ENCODE measurements around the gene AHCY. TPM values are rescaled to one million over a fixed set of nuclear protein-coding genes. Genes with fewer than 3 reads are reported as not detected.

AHCY gene
- total RNA-seq, 8 experiments from 2014 or later: 84.9 to 333 (median 101) TPM

DNA sequence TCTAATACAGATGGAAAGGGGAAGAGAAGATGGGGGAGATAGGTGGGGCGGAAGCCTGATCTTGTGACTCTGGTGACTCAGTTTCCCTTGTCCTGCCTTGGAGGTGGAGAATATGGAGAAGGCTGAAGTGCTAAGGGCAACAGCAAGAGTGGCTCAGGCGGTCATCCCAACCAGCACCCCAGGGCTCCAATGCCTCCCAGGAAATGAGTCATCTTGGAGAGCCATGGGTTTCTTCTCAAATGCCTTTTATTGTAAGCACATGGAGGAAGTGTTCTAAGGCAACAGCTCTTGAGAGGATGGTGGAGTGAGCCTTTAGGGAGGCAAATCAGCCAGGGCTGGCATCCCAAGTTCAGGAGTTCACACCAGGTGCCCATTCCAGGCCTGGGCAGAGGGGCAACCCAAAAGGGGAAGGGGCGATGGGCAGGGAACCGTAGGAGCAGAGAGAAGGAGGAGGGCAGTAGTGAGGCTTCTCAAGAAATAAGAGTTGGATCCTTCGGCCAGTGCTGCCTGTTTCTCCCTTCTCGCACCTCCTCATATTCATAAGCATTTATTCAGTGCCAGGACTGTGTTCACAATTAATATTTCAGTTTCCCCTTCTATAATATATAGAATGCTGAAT lies 13.2 kb upstream of the AHCY start:
- 75 to 100% (median 88%) methylated on average over 1 to 4 of the region's 6 CpGs; no CpG with 5 or more reads in 3 of the 10 experiments for WGBS, 10 experiments
- H3K4me1 ChIP-seq (replicated peaks in 1 of 2): peaks cover under 1 to 6% of the 10 kb centered on the region in 2 donors
- H3K4me3 ChIP-seq: no peak overlapping the region
- in situ Hi-C loops (cut with MboI; ENCODE audit: low pct_unique_long_range_greater_than_20kb in 2 of 9, low sequenced_read_pairs in 9 of 9, unreplicated experiment in 9 of 9): loop anchor here in 1 of 9 experiments (25.0 kb wide), 2 partner anchors 96 to 396 kb away; partner anchors contain the start of gene TP53INP2
- no peak overlapping the region for H3K27ac ChIP-seq
- ATAC-seq (replicated peaks in 6 of 8): no peak

- H3K4me1 ChIP-seq (replicated peaks in 1 of 2): peaks cover 4 to 11% of the 10 kb centered on the region in 2 donors
- H3K27ac ChIP-seq: no peak overlapping the region
- in situ Hi-C loops (cut with MboI; ENCODE audit: low pct_unique_long_range_greater_than_20kb in 2 of 9, low sequenced_read_pairs in 9 of 9, unreplicated experiment in 9 of 9): loop anchor here in 1 of 9 experiments (25.0 kb wide), 2 partner anchors 97 to 397 kb away; partner anchors contain the start of gene TP53INP2
- no peak overlapping the region for H3K4me3 ChIP-seq
- no peak for ATAC-seq (replicated peaks in 6 of 8)
- 69 to 100% (median 83%) methylated on average over 1 to 3 of the region's 3 CpGs; no CpG with 5 or more reads in 3 of the 10 experiments for WGBS, 10 experiments
Measured at GRCh38 chr20:34315236-34315635, 12.1 kb upstream of the AHCY start.

DNA sequence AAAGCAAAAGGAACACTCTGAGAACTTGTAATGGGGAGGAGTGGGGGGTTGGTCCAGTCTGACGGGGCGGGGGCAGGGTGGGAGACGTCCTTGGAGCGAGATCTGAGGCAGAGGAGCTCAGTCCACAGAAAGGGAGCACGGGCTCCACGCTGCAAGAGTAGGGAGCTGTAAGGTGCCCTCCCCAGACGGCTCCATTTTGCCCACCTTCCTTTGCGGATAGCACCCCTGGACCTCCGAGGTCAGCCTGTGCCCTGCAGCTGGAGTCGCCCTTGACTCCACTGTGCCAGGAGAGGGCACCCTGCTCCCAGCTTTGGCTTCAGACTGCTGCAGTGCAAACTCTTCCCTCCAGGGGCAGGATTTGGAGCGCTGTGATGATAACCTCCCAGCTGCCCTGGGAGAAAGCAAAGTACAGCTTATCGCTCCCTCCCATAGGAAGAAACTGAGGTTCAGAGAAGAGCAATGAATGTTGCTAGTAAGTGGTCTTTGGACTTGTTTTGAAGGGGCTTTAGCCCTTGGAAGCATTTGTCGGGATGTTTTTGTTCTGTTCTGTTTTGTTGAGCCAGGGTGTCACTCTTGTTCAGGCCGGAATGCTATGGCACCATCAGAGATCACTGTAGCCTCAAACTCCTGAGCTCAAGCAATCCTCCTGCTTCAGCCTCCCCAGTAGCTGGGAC lies 9.5 kb upstream of the AHCY start:
- ATAC-seq (replicated peaks in 6 of 8): peak; percentile 90 to 99 (median 95)
- in situ Hi-C loops (cut with MboI; ENCODE audit: low pct_unique_long_range_greater_than_20kb in 2 of 9, low sequenced_read_pairs in 9 of 9, unreplicated experiment in 9 of 9): loop anchor here in 1 of 9 experiments (25.0 kb wide), 2 partner anchors 100 to 400 kb away; partner anchors contain the start of gene TP53INP2
- WGBS, 10 experiments: 0 to 100% (median 10%) methylated on average over 1 to 7 of the region's 14 CpGs; no CpG with 5 or more reads in 3 of the 10 experiments
- Histone ChIP-seq H3K27ac (no peak overlapping the region), H3K4me3 (no peak overlapping the region), H3K4me1 (replicated peaks in 1 of 2) (peaks cover 4 to 11% of the 10 kb centered on the region in 2 donors)

- ATAC-seq (replicated peaks in 6 of 8): peak in 7 of 8 experiments; percentile 23 to 63 (median 44)
- Histone ChIP-seq H3K4me3 (no peak overlapping the region), H3K27ac (no peak overlapping the region), H3K4me1 (replicated peaks in 1 of 2) (peaks cover 4 to 11% of the 10 kb centered on the region in 2 donors)
- WGBS, 10 experiments: 0 to 65% (median 14%) methylated on average over 2 to 4 of the region's 11 CpGs; no CpG with 5 or more reads in 4 of the 10 experiments
- in situ Hi-C loops (cut with MboI; ENCODE audit: low pct_unique_long_range_greater_than_20kb in 2 of 9, low sequenced_read_pairs in 9 of 9, unreplicated experiment in 9 of 9): loop anchor here in 1 of 9 experiments (25.0 kb wide), 2 partner anchors 100 to 400 kb away; partner anchors contain the start of gene TP53INP2
Measured at GRCh38 chr20:34312024-34312460, 8.9 kb upstream of the AHCY start.

DNA sequence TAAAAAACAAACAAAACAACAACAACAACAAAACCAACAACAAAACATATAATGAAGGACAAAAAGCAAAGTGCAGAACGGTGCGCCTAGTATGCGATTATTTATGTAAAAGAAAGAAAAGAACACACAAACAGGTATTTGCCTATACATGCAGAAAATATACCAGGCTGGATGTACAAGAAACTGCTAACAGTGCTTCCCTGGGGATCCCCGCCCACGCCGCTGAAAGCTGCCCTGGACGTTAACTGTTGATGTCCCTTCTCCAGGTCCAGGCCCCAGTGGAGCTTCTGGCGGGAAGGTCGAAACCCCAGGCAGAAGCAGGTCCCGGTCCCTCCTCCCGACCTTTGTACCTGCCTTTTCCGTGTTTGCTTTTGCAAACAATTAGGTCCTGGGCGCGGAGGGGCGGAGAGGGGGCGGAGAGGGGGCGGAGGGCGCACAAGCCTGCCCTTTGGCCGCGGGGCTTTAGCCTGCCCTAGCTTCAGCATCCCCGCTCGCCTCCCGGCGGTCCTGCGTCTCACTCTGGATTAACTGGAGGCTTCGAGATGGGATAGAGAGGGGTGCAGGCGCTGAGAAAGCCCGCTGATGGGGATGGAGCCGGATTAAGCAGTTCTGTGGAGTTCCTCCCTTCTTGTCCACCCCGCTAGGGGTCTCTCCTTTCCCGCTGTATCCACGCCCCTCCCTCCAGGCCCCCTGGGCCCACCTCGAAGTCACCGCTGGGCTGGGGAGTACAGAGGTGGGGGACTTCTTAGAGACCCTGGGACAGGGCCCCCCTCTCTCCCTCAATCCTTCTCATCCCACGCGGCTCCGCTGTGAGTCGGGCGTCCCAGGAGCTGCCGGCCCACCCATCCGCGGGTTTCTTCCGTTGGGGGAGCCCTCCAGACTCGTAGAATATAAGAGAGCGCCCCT lies 8.2 kb upstream of the AHCY start:
- in situ Hi-C loops (cut with MboI; ENCODE audit: low pct_unique_long_range_greater_than_20kb in 2 of 9, low sequenced_read_pairs in 9 of 9, unreplicated experiment in 9 of 9): loop anchor here in 1 of 9 experiments (25.0 kb wide), 2 partner anchors 101 to 401 kb away; partner anchors contain the start of gene TP53INP2
- Histone ChIP-seq H3K4me3 (peak overlapping the region in 2 of 5 donors; percentile 1 to 2), H3K4me1 (replicated peaks in 1 of 2) (peaks cover 4 to 11% of the 10 kb centered on the region in 2 donors), H3K27ac (no peak overlapping the region)
- ATAC-seq (replicated peaks in 6 of 8): peak; percentile 4 to 53 (median 38)
- 17 to 95% (median 39%) methylated on average over 3 to 15 of the region's 45 CpGs; no CpG with 5 or more reads in 3 of the 10 experiments for WGBS, 10 experiments

GRCh38 chr20:34310481-34311117 lies 7.4 kb upstream of the AHCY start:
- WGBS, 10 experiments: 50 to 100% (median 86%) methylated on average over 2 to 17 of the region's 19 CpGs
- Histone ChIP-seq H3K4me1 (replicated peaks in 1 of 2) (peaks cover 4 to 11% of the 10 kb centered on the region in 2 donors), H3K27ac (no peak overlapping the region), H3K4me3 (no peak overlapping the region)
- in situ Hi-C loops (cut with MboI; ENCODE audit: low pct_unique_long_range_greater_than_20kb in 2 of 9, low sequenced_read_pairs in 9 of 9, unreplicated experiment in 9 of 9): loop anchor here in 1 of 9 experiments (25.0 kb wide), 2 partner anchors 102 to 402 kb away; partner anchors contain the start of gene TP53INP2
- no peak for ATAC-seq (replicated peaks in 6 of 8)

- Histone ChIP-seq H3K4me3 (no peak overlapping the region), H3K27ac (no peak overlapping the region), H3K4me1 (replicated peaks in 1 of 2) (peaks cover 4 to 11% of the 10 kb centered on the region in 2 donors)
- WGBS, 10 experiments: 80 to 100% (median 95%) methylated on average over 1 to 3 of the region's 3 CpGs; no CpG with 5 or more reads in 4 of the 10 experiments
- in situ Hi-C loops (cut with MboI; ENCODE audit: low pct_unique_long_range_greater_than_20kb in 2 of 9, low sequenced_read_pairs in 9 of 9, unreplicated experiment in 9 of 9): loop anchor here in 1 of 9 experiments (25.0 kb wide), 2 partner anchors 103 to 403 kb away; partner anchors contain the start of gene TP53INP2
- no peak for ATAC-seq (replicated peaks in 6 of 8)
Measured at GRCh38 chr20:34309691-34310090, 6.5 kb upstream of the AHCY start.

GRCh38 chr20:34305333-34306230 lies 2.4 kb upstream of the AHCY start:
- H3K4me3 ChIP-seq: no peak overlapping the region
- in situ Hi-C loops (cut with MboI; ENCODE audit: low pct_unique_long_range_greater_than_20kb in 2 of 9, low sequenced_read_pairs in 9 of 9, unreplicated experiment in 9 of 9): loop anchor here in 1 of 9 experiments (25.0 kb wide), 2 partner anchors 107 to 407 kb away; partner anchors contain the start of gene TP53INP2
- no peak for ATAC-seq (replicated peaks in 6 of 8)
- H3K4me1 ChIP-seq (replicated peaks in 1 of 2): peaks cover 15 to 16% of the 10 kb centered on the region in 2 donors
- 73 to 100% (median 87%) methylated on average over 1 to 17 of the region's 19 CpGs for WGBS, 10 experiments
- H3K27ac ChIP-seq: no peak overlapping the region

DNA sequence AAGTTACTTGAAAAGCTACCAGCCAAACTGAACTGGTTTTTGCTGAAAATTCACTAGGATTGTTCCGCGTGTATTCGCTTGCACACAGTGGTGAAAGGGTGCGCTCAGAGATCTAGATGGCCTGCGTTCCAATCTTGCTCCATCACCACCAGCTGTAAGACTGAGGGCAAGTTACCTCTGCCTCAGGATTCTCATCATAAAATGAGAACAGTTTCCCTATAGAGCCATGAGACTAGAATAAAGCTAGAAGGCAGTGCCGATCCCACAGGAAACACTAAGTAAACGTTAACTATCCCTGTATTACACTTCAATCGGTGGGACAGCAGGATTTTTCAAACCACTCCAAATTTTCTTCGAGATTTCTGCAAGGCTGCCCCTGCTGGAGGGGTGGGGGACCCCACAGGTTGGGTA lies 838 bp downstream of the AHCY start:
- 0 to 32% (median 18%) methylated on average over 1 to 9 of the region's 9 CpGs; no CpG with 5 or more reads in 2 of the 10 experiments for WGBS, 10 experiments
- Histone ChIP-seq H3K27ac (peak overlapping the region; percentile 86 to 92), H3K4me3 (peak overlapping the region; percentile 72 to 90 (median 84)), H3K4me1 (replicated peaks in 1 of 2) (peaks cover 15 to 19% of the 10 kb centered on the region in 2 donors)
- in situ Hi-C loops (cut with MboI; ENCODE audit: low pct_unique_long_range_greater_than_20kb in 2 of 9, low sequenced_read_pairs in 9 of 9, unreplicated experiment in 9 of 9): loop anchor here in 1 of 9 experiments (25.0 kb wide), 2 partner anchors 110 to 410 kb away; partner anchors contain the start of gene TP53INP2
- ATAC-seq (replicated peaks in 6 of 8): peak in 2 of 8 experiments; percentile 0 to 2

- H3K4me3 ChIP-seq: peak overlapping the region; percentile 72 to 90 (median 84)
- in situ Hi-C loops (cut with MboI; ENCODE audit: low pct_unique_long_range_greater_than_20kb in 2 of 9, low sequenced_read_pairs in 9 of 9, unreplicated experiment in 9 of 9): loop anchor here in 1 of 9 experiments (25.0 kb wide), 2 partner anchors 111 to 411 kb away; partner anchors contain the start of gene TP53INP2
Measured at GRCh38 chr20:34301587-34302311, 1.4 kb downstream of the AHCY start.

More at GRCh38 chr20:34301587-34302311, 1.4 kb downstream of the AHCY start:
- peak overlapping the region in 1 of 2 donors; percentile 92 for H3K27ac ChIP-seq
- ATAC-seq (replicated peaks in 6 of 8): no peak
- WGBS, 10 experiments: 59 to 100% (median 88%) methylated on average over 2 to 9 of the region's 17 CpGs; no CpG with 5 or more reads in 1 of the 10 experiments
- peaks cover 15 to 19% of the 10 kb centered on the region in 2 donors for H3K4me1 ChIP-seq (replicated peaks in 1 of 2)
